Endothelial cell (in vitro differentiated cells): ENCODE data around the gene SELENOP. TPM values are rescaled to one million over a fixed set of nuclear protein-coding genes. Genes with fewer than 3 reads are reported as not detected.

Source experiments
- DNase-seq: peaks from one replicate; pipeline ENCODE4 v3.0.0; 2021; ENCODE audit warnings: low spot score
- H3K27ac Mint-ChIP-seq: one replicate; pipeline ENCODE4 v1.8.0; 2021; ENCODE audit warnings: mixed read lengths, inconsistent platforms; ENCODE audit not compliant: unreplicated experiment
- H3K27me3 Mint-ChIP-seq: one replicate; pipeline ENCODE4 v1.8.0; 2021; ENCODE audit warnings: mild to moderate bottlenecking, moderate library complexity, mixed read lengths, inconsistent platforms; ENCODE audit not compliant: unreplicated experiment
- H3K36me3 Mint-ChIP-seq: one replicate; pipeline ENCODE4 v1.8.0; 2021; ENCODE audit warnings: mild to moderate bottlenecking, low read depth, mixed read lengths, inconsistent platforms; ENCODE audit not compliant: unreplicated experiment
- H3K4me1 Mint-ChIP-seq: one replicate; pipeline ENCODE4 v1.8.0; 2021; ENCODE audit warnings: mild to moderate bottlenecking, mixed read lengths, inconsistent platforms; ENCODE audit not compliant: unreplicated experiment
- H3K4me3 Mint-ChIP-seq: one replicate; pipeline ENCODE4 v1.8.0; 2021; ENCODE audit warnings: mild to moderate bottlenecking, mixed read lengths, inconsistent platforms; ENCODE audit not compliant: unreplicated experiment
- H3K9me3 Mint-ChIP-seq: one replicate; pipeline ENCODE4 v1.8.0; 2021; ENCODE audit warnings: mixed read lengths, inconsistent platforms; ENCODE audit not compliant: unreplicated experiment
- CTCF ChIP-seq: fragments of 200-600 bp; sonication (generic); IDR thresholded peaks from one replicate; pipeline ENCODE4 v1.5.0; 2021; ENCODE audit warnings: antibody characterized with exemption; ENCODE audit not compliant: unreplicated experiment
- total RNA-seq: library from RNA; stranded (reverse); fragmentation: NEBNext Ultra II Directional; extraction: Animal tissue kit (Norgen Biotek cat#: 25700); gene quantifications from one replicate; pipeline ENCODE4 v1.2.1, GENCODE V29; 2021; ENCODE audit not compliant: unreplicated experiment

The SELENOP gene
- total RNA-seq, 1 donor from 2014 or later = 68.9 TPM

- Mint-ChIP-seq H3K27me3 (peaks cover 7% of the 10 kb centered on the region), H3K4me3 (no peak overlapping the region), H3K36me3 (no peaks in the 10 kb centered on the region), H3K27ac (no peak overlapping the region), H3K9me3 (no peaks in the 10 kb centered on the region), H3K4me1 (no peaks in the 10 kb centered on the region)
- DNase-seq = no peak
- no peak for TF ChIP-seq CTCF
These were observed 15.2 kb upstream of the SELENOP start for GRCh38 chr5:42826757-42827515.

- Mint-ChIP-seq H3K9me3 (no peaks in the 10 kb centered on the region), H3K27me3 (peaks cover 4% of the 10 kb centered on the region), H3K27ac (no peak overlapping the region), H3K4me3 (no peak overlapping the region), H3K36me3 (no peaks in the 10 kb centered on the region), H3K4me1 (no peaks in the 10 kb centered on the region)
- no peak for DNase-seq
- TF ChIP-seq CTCF = no peak
These were observed 13.9 kb upstream of the SELENOP start for GRCh38 chr5:42825422-42826148.

- Mint-ChIP-seq H3K9me3 (no peaks in the 10 kb centered on the region), H3K4me3 (no peak overlapping the region), H3K4me1 (no peaks in the 10 kb centered on the region), H3K27ac (no peak overlapping the region), H3K27me3 (peaks cover 3% of the 10 kb centered on the region), H3K36me3 (no peaks in the 10 kb centered on the region)
- no peak for DNase-seq
- no peak for TF ChIP-seq CTCF
These were observed 12.8 kb upstream of the SELENOP start for GRCh38 chr5:42824347-42824976.

DNA sequence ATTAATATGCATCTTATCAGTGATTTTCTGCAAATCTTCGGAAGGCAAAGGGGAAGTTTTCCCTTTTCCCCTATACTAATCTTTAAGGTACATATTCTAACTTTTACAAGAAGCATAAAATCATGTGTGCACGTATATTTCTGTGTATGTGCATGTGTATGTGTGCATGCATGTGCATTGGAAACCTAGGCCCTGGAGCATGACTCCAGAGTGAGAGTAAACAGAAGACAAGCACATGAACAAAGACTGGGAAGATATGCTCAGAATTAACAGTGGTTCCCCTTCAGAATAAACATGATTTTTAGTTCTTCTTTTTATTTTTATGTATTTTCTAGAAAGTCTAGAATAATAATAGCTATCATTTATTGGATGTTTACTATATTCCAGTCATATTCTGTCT is 10.9 kb upstream of the SELENOP start:
- no peaks in the 10 kb centered on the region for H3K36me3 Mint-ChIP-seq
- no peaks in the 10 kb centered on the region for H3K9me3 Mint-ChIP-seq
- TF ChIP-seq CTCF = no peak

More for the DNA sequence above, 10.9 kb upstream of the SELENOP start:
- Mint-ChIP-seq H3K4me3 (no peak overlapping the region), H3K27me3 (peaks cover 2% of the 10 kb centered on the region), H3K4me1 (no peaks in the 10 kb centered on the region), H3K27ac (no peak overlapping the region)
- no peak for DNase-seq
